HepG2 (cell line): Measurements from ENCODE around the gene SMIM12. TPM values are rescaled to one million over a fixed set of nuclear protein-coding genes. Genes with fewer than 3 reads are reported as not detected.

ENCODE experiments used
- ATAC-seq: fragments of 200-7000 bp; cut with Tn5 transposase; 3 replicates; pipeline ENCODE4 v1.9.1; 2020; ENCODE audit warnings: mild to moderate bottlenecking, moderate library complexity
- BruUV-seq: library from RNA; stranded (reverse); fragments of 400-500 nt; replicated peaks from 2 replicates; lab custom pipeline; 2021; lab: Mats Ljungman, UMichigan
- CTCF ChIA-PET: fragments of 300-600 bp; formaldehyde crosslinking; extraction: SDS; loops from one replicate; lab custom pipeline; 2021; ENCODE audit warnings: low total read pairs, inconsistent platforms, low intra/inter-chr PET ratio; lab: Yijun Ruan, JAX
- POLR2A ChIA-PET: fragments of 350-600 bp; sonication (Branson Sonifier 250); formaldehyde crosslinking; loops from one replicate; lab custom pipeline; 2020; ENCODE audit warnings: antibody characterized with exemption, inconsistent platforms; lab: Yijun Ruan, JAX
- DNase-seq: peaks from one replicate; pipeline ENCODE4 v3.0.0-alpha.2; 2015; ENCODE audit warnings: low spot score
- FAIRE-seq: peaks from 3 replicates; lab custom pipeline; 2011; peaks lifted over from hg19 to GRCh38; lab: Jason Lieb, UNC
- H2AFZ ChIP-seq: one replicate; pipeline ENCODE4 v1.6.1; 2011; ENCODE audit warnings: low read length, inconsistent platforms
- H3K27ac ChIP-seq: fragments of 300-600 bp; 3 replicates; pipeline ENCODE4 v1.8.0; 2011; ENCODE audit warnings: mixed run types, mild to moderate bottlenecking, mixed read lengths, low read length, inconsistent platforms; ENCODE audit not compliant: insufficient read depth; ENCODE audit errors: extremely low read length
- H3K27me3 ChIP-seq, 2 experiments: fragments of 200-600 bp in 1 of 2; 2 replicates in 1 of 2; 3 replicates in 1 of 2; pipeline versions ENCODE4 v1.6.0 to v1.8.0; 2011; ENCODE audit warnings: low read length in 2 of 2, mild to moderate bottlenecking in 2 of 2, moderate library complexity in 2 of 2, inconsistent platforms in 1 of 2; ENCODE audit not compliant: insufficient read depth in 2 of 2, control insufficient read depth in 1 of 2
- H3K36me3 ChIP-seq, 2 experiments: fragments of 200-600 bp in 1 of 2; replicated peaks in 1 of 2; 2 replicates in 1 of 2; 3 replicates in 1 of 2; pipeline versions ENCODE4 v1.5.1 to v1.8.0; 2011; ENCODE audit warnings: low read length in 2 of 2, inconsistent platforms in 1 of 2; ENCODE audit not compliant: insufficient read depth in 2 of 2, control insufficient read depth in 1 of 2
- H3K4me1 ChIP-seq: 2 replicates; pipeline ENCODE4 v1.5.1; 2012; ENCODE audit warnings: low read length, inconsistent platforms; ENCODE audit not compliant: insufficient read depth
- H3K4me2 ChIP-seq: 2 replicates; pipeline ENCODE4 v1.6.0; 2011; ENCODE audit warnings: low read depth, low read length, inconsistent platforms
- H3K4me3 ChIP-seq, 3 experiments: fragments of 200-600 bp in 1 of 3; sonication (generic), shearing (Covaris generic) in 1 of 3; replicated peaks in 1 of 3; 2 replicates each; pipeline ENCODE4 v1.5.1; 2011 to 2016; ENCODE audit warnings: low read length in 3 of 3, inconsistent platforms in 2 of 3, low read depth in 2 of 3, mild to moderate bottlenecking in 2 of 3, control low read depth in 1 of 3, mixed read lengths in 1 of 3; ENCODE audit not compliant: insufficient read depth in 1 of 3
- H3K79me2 ChIP-seq: one replicate; pipeline ENCODE4 v1.6.1; 2011; ENCODE audit warnings: low read length, inconsistent platforms; ENCODE audit not compliant: insufficient read depth
- H3K9ac ChIP-seq: 2 replicates; pipeline ENCODE4 v1.6.0; 2011; ENCODE audit warnings: mild to moderate bottlenecking, low read depth, low read length, inconsistent platforms; ENCODE audit not compliant: insufficient read depth
- H3K9me3 ChIP-seq: 2 replicates; pipeline ENCODE4 v1.5.1; 2012; ENCODE audit warnings: mild to moderate bottlenecking, low read length
- H4K20me1 ChIP-seq: 2 replicates; pipeline ENCODE4 v1.6.0; 2011; ENCODE audit warnings: inconsistent platforms, mild to moderate bottlenecking, low read length, moderate library complexity; ENCODE audit not compliant: insufficient read depth
- FOXA3 ChIP-seq: IDR thresholded peaks from 2 replicates; pipeline ENCODE4 v1.6.1; 2016; ENCODE audit warnings: missing genetic modification reagents, missing compliant biosample characterization
- FOXP1 ChIP-seq, 2 experiments: fragments of 450-650 bp in 1 of 2; IDR thresholded peaks; 2 replicates each; pipeline ENCODE4 v1.6.1; 2017 to 2018; ENCODE audit warnings: antibody characterized with exemption in 1 of 2
- HMG20B ChIP-seq: conservative IDR thresholded peaks from 2 replicates; pipeline ENCODE4 v1.6.1; 2016; ENCODE audit warnings: missing genetic modification reagents, missing compliant biosample characterization
- MATR3 ChIP-seq: sonication (generic); formaldehyde crosslinking; IDR thresholded peaks from 2 replicates; pipeline ENCODE4 v1.4.0; 2020; ENCODE audit warnings: missing genetic modification reagents
- SP4 ChIP-seq: sonication (generic); formaldehyde crosslinking; IDR thresholded peaks from 2 replicates; pipeline ENCODE4 v1.8.1; 2023; ENCODE audit warnings: mild to moderate bottlenecking, missing genetic modification reagents
- SPEN ChIP-seq: sonication (generic); formaldehyde crosslinking; IDR thresholded peaks from 2 replicates; pipeline ENCODE4 v1.5.1; 2020; ENCODE audit warnings: low read depth, mild to moderate bottlenecking, missing genetic modification reagents
- TRIM24 ChIP-seq: sonication (generic); formaldehyde crosslinking; IDR thresholded peaks from 2 replicates; pipeline ENCODE4 v1.8.0; 2022; ENCODE audit warnings: mild to moderate bottlenecking, missing genetic modification reagents
- ZNF562 ChIP-seq: sonication (generic); formaldehyde crosslinking; IDR thresholded peaks from 2 replicates; pipeline ENCODE4 v1.8.0; 2022; ENCODE audit warnings: missing genetic modification reagents, borderline replicate concordance
- WGBS: methylation state at CpG from one replicate; pipeline ENCODE4 v1.1.6; 2017; ENCODE audit warnings: low lambda C conversion rate; 5-methylcytosine and 5-hydroxymethylcytosine counted together
- in situ Hi-C: cut with HindIII; loops from 2 replicates; pipeline ENCODE4 v1.10.0; 2017; ENCODE audit warnings: low pct_unique_long_range_greater_than_20kb; ENCODE audit not compliant: extremely low pct_ligation_motif_present
- intact Hi-C: fragments of 100-400 bp; cut with micrococcal nuclease; formaldehyde crosslinking; loops from one replicate; pipeline ENCODE4 v1.10.0; 2022; ENCODE audit not compliant: unreplicated experiment
- polyA plus RNA-seq, 8 experiments: library from polyadenylated mRNA; depleted of rRNA in 3 of 8; stranded (reverse) in 7 of 8; unstranded in 1 of 8; fragments of >200 nt; fragmentation: Illumina TruSeq in 4 of 8; extraction: Trizol in 4 of 8; gene quantifications; 2 replicates each; pipeline versions ENCODE4 v1.2.1 to v1.2.3, GENCODE V29; 2011 to 2016; ENCODE audit warnings: low read depth in 4 of 8, missing spikeins in 1 of 8, mixed read lengths in 1 of 8; ENCODE audit not compliant: insufficient read depth in 1 of 8
- total RNA-seq, 5 experiments: library from RNA; depleted of rRNA; stranded (reverse); fragments of >200 nt; fragmentation: Illumina TruSeq; extraction: Trizol; gene quantifications; 2 replicates each; pipeline ENCODE4 v1.2.3, GENCODE V29; 2016; ENCODE audit warnings: low read depth in 1 of 5
- TF ChIP-seq, protein P1 (sequence below): sonication (generic); formaldehyde crosslinking; IDR thresholded peaks from 2 replicates; pipeline ENCODE4 v1.8.1; 2022; ENCODE audit warnings: low read depth, mild to moderate bottlenecking, missing genetic modification reagents
- TF ChIP-seq, protein P2 (sequence below): sonication (generic); formaldehyde crosslinking; IDR thresholded peaks from 2 replicates; pipeline ENCODE4; 2020; ENCODE audit warnings: missing genetic modification reagents, mild to moderate bottlenecking, borderline replicate concordance
- TF ChIP-seq, protein P3 (sequence below): sonication (generic); formaldehyde crosslinking; IDR thresholded peaks from 2 replicates; pipeline ENCODE4 v1.4.0; 2020; ENCODE audit warnings: mild to moderate bottlenecking, missing genetic modification reagents

SMIM12 gene
- total and polyA plus RNA-seq, 2 of the 13 experiments (the other 11 are each of a cell fraction or from before 2014, with no cell fraction given): 20.1 to 41.3 TPM

DNA sequence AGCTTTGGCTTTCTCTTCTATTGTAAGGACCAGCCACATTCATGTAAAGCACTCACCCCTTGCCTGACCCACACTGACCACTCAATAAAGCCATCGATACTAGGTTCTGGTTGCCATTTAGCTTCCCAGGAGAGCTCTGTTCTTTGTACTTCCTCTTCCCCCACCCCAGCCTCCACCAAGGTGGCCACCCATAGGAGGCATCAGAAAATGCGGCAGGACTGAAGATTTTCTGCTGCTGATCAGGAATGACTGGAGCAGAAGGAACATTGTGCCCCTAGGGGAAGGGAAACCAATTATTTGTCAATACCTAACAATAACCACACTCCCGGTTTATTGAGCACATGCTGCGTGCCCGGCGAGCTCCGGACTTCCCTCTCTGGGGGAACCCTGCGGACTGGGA, 5.2 kb upstream of the SMIM12 start:
- BruUV-seq: no TSS peak
- no peak overlapping the region for H3K9ac ChIP-seq
- H3K27ac ChIP-seq: no peak overlapping the region
- H3K4me2 ChIP-seq: no peak overlapping the region
- H3K4me1 ChIP-seq: peaks cover 14% of the 10 kb centered on the region
- in situ Hi-C loops (no loop called here), intact Hi-C loops (no loop called here)
- FAIRE-seq (no peak), ATAC-seq (no peak), DNase-seq (no peak)
- no peaks in the 10 kb centered on the region for H3K79me2 ChIP-seq
- H3K27me3 ChIP-seq: peaks cover 1 to 14% of the 10 kb centered on the region in 2 experiments
- H2AFZ ChIP-seq: no peak overlapping the region
- 71% methylated on average over 8 of the region's 8 CpGs for WGBS
- H4K20me1 ChIP-seq: no peaks in the 10 kb centered on the region
- H3K36me3 ChIP-seq: no peaks in the 10 kb centered on the region
- H3K9me3 ChIP-seq: no peaks in the 10 kb centered on the region
- TF ChIP-seq ZNF562 (CRISPR knock-in tag): no peak
- TF ChIP-seq MATR3 (CRISPR knock-in tag): no peak
- TF ChIP-seq, protein P1, sequence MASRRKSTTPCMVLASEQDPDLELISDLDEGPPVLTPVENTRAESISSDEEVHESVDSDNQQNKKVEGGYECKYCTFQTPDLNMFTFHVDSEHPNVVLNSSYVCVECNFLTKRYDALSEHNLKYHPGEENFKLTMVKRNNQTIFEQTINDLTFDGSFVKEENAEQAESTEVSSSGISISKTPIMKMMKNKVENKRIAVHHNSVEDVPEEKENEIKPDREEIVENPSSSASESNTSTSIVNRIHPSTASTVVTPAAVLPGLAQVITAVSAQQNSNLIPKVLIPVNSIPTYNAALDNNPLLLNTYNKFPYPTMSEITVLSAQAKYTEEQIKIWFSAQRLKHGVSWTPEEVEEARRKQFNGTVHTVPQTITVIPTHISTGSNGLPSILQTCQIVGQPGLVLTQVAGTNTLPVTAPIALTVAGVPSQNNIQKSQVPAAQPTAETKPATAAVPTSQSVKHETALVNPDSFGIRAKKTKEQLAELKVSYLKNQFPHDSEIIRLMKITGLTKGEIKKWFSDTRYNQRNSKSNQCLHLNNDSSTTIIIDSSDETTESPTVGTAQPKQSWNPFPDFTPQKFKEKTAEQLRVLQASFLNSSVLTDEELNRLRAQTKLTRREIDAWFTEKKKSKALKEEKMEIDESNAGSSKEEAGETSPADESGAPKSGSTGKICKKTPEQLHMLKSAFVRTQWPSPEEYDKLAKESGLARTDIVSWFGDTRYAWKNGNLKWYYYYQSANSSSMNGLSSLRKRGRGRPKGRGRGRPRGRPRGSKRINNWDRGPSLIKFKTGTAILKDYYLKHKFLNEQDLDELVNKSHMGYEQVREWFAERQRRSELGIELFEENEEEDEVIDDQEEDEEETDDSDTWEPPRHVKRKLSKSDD (CRISPR knock-in tag): no peak
- no peak for TF ChIP-seq SPEN (CRISPR knock-in tag)
- TF ChIP-seq HMG20B (CRISPR knock-in tag): no peak
- TF ChIP-seq FOXA3: no peak
- TF ChIP-seq TRIM24 (CRISPR knock-in tag): no peak
- TF ChIP-seq, protein P2, sequence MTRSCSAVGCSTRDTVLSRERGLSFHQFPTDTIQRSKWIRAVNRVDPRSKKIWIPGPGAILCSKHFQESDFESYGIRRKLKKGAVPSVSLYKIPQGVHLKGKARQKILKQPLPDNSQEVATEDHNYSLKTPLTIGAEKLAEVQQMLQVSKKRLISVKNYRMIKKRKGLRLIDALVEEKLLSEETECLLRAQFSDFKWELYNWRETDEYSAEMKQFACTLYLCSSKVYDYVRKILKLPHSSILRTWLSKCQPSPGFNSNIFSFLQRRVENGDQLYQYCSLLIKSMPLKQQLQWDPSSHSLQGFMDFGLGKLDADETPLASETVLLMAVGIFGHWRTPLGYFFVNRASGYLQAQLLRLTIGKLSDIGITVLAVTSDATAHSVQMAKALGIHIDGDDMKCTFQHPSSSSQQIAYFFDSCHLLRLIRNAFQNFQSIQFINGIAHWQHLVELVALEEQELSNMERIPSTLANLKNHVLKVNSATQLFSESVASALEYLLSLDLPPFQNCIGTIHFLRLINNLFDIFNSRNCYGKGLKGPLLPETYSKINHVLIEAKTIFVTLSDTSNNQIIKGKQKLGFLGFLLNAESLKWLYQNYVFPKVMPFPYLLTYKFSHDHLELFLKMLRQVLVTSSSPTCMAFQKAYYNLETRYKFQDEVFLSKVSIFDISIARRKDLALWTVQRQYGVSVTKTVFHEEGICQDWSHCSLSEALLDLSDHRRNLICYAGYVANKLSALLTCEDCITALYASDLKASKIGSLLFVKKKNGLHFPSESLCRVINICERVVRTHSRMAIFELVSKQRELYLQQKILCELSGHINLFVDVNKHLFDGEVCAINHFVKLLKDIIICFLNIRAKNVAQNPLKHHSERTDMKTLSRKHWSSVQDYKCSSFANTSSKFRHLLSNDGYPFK (CRISPR knock-in tag): no peak
- no peak for TF ChIP-seq SP4 (CRISPR knock-in tag)
- TF ChIP-seq FOXP1 (IDR thresholded peaks at IDR 0.05): no peak
- no peak for TF ChIP-seq FOXP1 (CRISPR knock-in tag; IDR thresholded peaks at IDR 0.05)
- TF ChIP-seq, protein P3, sequence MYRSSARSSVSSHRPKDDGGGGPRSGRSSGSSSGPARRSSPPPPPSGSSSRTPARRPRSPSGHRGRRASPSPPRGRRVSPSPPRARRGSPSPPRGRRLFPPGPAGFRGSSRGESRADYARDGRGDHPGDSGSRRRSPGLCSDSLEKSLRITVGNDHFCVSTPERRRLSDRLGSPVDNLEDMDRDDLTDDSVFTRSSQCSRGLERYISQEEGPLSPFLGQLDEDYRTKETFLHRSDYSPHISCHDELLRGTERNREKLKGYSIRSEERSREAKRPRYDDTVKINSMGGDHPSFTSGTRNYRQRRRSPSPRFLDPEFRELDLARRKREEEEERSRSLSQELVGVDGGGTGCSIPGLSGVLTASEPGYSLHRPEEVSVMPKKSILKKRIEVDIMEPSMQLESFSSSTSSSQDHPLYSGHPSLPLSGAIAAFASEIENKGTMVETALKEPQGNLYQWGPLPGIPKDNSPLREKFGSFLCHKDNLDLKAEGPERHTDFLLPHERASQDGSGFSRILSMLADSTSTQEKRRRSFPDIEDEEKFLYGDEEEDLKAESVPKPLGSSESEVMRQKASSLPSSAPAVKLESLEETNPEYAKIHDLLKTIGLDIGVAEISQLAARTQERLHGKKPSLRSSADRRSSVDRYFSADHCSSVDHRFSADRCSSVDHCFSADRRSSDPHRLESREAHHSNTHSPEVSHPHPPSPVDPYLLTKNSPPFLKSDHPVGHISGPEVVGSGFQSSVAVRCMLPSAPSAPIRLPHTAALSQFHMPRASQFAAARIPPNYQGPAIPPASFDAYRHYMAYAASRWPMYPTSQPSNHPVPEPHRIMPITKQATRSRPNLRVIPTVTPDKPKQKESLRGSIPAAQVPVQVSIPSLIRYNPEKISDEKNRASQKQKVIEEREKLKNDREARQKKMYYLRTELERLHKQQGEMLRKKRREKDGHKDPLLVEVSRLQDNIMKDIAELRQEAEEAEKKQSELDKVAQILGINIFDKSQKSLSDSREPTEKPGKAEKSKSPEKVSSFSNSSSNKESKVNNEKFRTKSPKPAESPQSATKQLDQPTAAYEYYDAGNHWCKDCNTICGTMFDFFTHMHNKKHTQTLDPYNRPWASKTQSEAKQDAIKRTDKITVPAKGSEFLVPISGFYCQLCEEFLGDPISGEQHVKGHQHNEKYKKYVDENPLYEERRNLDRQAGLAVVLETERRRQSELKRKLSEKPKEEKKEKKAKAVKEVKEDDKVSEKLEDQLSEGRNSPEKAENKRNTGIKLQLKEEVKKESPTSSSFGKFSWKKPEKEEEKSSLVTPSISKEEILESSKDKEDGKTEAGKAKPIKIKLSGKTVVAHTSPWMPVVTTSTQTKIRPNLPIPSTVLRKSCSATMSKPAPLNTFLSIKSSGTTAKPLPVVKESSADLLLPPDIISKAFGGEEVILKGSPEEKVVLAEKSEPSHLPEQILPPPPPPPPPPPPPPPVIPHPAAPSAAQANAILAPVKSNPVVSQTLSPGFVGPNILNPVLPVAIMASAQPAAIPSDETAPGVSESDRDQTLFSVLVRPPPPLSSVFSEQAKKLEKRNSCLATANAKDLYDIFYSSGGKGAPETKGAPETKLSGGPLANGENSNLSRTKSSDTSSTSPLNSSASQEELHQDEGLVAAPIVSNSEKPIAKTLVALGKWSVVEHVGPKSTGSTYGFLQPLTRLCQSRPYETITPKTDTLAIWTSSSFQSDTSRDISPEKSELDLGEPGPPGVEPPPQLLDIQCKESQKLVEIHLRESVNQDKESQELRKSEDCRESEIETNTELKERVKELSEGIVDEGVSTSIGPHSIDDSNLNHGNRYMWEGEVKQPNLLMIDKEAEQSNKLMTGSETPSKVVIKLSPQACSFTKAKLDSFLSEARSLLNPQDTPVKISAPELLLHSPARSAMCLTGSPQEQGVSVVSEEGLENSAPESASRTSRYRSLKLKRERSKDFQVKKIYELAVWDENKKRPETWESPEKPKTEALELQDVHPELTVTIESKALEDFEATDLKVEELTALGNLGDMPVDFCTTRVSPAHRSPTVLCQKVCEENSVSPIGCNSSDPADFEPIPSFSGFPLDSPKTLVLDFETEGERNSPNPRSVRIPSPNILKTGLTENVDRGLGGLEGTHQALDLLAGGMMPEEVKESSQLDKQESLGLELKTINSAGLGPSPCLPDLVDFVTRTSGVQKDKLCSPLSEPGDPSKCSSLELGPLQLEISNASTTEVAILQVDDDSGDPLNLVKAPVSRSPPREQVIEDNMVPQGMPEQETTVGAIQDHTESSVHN (CRISPR knock-in tag): no peak
- TF ChIP-seq, all 625 proteins: peak for 0
- ChIA-PET POLR2A (no interaction called here), CTCF (interaction anchor here (0.6 kb wide), 1 partner anchor 122 kb away, joined by 3 read pairs; no protein-coding TSS in a partner anchor)
- H3K4me3 ChIP-seq: no peak overlapping the region
